HG02870 (cell line): ENCODE data around the gene HSPA1B.
"Not testable (repeated sequence)": the region's sequence is repeated elsewhere in the genome, so short reads cannot be mapped to it uniquely, and the experiment has no call there.

ENCODE experiments used
- ATAC-seq: cut with Tn5 transposase; IDR thresholded peaks from one replicate; pipeline ENCODE4 v1.9.1; 2021; ENCODE audit warnings: mild to moderate bottlenecking, moderate library complexity; ENCODE audit not compliant: unreplicated experiment

The HSPA1B gene

DNA sequence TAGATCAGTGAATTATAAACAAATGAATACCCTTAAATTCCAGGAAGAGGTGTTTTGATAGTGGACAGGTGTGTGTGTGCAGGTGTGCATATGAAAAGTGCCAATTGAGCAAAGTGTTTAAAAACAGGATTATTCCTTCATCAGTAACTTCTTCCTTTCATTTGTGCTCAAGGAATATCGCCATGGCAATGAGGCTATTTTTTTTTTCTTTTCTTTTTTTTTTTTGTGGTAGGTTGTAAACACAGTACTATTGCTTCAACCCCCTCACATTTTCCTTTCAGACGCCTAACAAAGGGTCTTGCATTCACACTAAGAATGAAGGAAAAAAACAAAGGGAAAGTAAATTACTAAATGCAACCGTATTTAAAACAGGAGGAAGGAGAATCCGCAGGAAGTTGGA, 2.0 kb upstream of the HSPA1B start:
- no peak for ATAC-seq

DNA sequence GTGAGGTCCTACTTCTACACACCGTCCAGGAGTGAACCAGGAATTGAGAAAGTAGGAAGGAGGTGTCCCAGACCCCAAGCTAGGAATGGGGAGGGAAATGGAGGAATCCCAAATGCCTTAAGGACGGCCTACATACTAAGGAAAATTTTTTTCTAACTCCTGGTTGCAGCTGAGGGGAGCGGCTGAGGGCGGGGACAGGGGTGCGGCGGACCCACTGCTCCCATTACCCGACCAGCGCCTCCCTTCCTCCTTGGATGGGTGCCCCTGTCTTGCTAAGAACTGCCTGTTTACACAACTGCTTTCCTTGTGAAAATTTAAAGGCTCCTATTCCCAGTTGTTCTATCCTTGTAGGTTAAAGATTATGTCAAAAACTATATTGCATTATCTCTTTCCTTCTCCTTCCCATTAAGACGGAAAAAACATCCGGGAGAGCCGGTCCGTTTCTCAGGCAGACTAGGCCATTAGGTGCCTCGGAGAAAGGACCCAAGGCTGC, 699 bp upstream of the HSPA1B start:
- no peak for ATAC-seq

DNA sequence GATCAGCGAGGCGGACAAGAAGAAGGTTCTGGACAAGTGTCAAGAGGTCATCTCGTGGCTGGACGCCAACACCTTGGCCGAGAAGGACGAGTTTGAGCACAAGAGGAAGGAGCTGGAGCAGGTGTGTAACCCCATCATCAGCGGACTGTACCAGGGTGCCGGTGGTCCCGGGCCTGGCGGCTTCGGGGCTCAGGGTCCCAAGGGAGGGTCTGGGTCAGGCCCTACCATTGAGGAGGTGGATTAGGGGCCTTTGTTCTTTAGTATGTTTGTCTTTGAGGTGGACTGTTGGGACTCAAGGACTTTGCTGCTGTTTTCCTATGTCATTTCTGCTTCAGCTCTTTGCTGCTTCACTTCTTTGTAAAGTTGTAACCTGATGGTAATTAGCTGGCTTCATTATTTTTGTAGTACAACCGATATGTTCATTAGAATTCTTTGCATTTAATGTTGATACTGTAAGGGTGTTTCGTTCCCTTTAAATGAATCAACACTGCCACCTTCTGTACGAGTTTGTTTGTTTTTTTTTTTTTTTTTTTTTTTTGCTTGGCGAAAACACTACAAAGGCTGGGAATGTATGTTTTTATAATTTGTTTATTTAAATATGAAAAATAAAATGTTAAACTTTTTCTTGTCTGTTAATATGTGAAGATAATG, 2.2 kb downstream of the HSPA1B start:
- ATAC-seq, result no peak

GRCh38 chr6:31830886-31831335, 3.4 kb downstream of the HSPA1B start:
- no peak for ATAC-seq

GRCh38 chr6:31831350-31832215, 4.0 kb downstream of the HSPA1B start:
- no peak for ATAC-seq

GRCh38 chr6:31834367-31835250, 7.1 kb downstream of the HSPA1B start:
- no peak for ATAC-seq

DNA sequence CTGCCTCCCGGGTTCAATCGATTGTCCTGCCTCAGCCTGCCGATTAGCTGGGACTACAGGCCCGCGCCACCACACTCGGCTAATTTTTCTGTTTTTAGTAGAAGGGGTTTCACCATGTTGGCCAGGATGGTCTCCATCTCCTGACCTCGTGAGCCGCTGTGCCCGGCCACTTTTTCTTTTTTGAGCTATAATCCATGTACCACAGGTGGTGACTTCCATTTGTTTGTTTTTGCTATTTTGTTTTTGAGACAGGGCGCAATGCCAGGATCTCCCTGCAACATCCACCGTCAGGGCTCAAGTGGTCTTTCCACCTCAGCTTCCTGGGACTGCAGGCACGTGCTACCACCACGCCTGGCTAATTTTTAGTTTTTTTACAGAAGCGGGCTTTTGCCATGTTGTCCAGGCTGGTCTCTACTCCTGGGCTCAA, 8.5 kb downstream of the HSPA1B start:
- ATAC-seq, result no peak

GRCh38 chr6:31836474-31837368, 9.2 kb downstream of the HSPA1B start:
- no peak for ATAC-seq

DNA sequence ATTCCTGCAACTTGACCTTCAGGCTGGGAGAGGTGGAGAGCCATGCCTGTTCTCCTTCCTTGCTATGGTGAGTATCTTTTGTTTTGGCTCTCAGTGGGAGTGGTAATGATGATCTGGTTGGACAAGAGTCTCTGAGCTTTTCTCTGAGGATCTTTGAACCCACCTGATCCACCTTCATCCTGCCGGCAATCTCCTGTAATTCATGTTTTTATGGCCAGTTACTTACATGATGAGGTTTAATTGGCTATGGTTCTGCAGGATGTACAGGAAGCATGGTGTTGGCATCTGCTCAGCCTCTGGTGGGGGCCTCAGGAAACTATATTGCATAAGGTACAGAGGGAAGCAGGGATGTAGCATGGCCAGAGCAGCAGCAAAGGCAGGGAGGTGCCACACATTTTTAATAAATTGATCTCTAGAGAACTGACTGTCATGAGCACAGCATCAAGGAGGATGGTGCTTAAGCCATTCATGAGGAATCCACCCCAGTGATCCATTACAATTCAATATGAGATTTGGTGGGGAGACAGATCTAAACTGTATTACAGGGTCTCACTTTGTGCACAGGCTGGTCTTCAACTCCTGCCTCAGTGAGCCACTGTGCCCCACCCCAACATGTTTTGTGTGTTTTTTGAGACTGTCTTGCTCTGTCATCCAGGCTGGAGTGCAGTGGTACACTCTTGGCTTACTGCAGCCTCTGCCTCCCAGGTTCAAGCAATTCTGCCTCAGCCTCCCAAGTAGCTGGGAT, 10.0 kb downstream of the HSPA1B start:
- ATAC-seq, result no peak

DNA sequence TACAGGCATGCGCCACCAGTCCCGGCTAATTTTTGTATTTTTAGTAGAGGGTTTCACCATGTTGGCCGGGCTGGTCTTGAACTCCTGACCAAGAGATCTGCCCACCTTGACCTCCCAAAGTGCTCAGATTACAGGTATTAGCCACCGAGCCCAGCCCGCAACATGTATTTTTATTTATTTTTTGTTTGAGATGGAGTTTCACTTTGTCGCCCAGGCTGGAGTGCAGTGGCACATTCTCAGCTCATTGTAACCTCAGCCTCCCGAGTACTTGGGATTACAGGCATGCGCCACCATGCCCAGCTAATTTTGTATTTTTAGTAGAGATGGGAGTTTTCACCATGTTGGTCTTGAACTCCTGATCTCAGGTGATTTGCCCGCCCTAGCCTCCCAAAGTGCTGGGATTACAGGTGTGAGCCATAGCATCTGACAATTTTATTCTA, 10.6 kb downstream of the HSPA1B start:
- not testable (repeated sequence) for ATAC-seq

- no peak for ATAC-seq
Measured at GRCh38 chr6:31838968-31839367, 11.4 kb downstream of the HSPA1B start.

DNA sequence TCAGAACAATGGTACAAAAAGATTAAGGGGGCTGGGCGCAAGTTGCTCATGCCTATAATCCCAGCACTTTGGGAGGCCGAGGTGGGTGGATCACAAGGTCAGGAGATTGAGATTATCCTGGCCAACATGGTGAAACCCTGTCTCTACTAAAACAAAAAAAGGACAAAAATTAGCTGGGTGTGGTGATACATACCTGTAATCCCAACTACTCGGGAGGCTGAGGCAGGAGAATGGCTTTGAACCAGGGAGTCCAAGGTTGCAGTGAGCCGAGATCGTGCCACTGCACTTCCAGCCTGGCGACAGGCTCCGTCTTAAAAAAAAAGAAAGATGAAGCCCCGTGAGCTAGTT, 12.2 kb downstream of the HSPA1B start:
- not testable (repeated sequence) for ATAC-seq

- ATAC-seq, result no peak
Measured at GRCh38 chr6:31842053-31842452, 14.5 kb downstream of the HSPA1B start.

DNA sequence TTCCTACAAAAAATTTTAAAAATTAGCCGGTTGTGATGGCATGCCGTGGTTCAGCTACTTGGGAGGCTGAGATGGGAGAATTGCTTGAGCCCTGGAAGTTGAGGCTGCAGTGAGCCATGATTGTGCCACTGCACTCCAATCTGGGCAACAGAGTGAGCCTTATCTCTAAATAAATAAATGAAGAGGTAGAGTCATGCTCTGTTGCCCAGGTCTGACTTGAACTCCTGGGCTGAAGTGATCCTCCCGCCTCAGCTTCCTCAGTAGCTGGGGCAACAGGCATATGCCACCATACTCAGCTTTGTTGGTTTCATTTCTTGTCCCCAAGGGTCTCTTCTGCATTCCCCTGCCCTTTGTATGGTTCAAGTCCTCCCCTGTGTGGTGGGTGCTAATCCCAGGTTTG, 17.0 kb downstream of the HSPA1B start:
- ATAC-seq, result no peak

GRCh38 chr6:31847276-31847978, 19.9 kb downstream of the HSPA1B start:
- no peak for ATAC-seq

DNA sequence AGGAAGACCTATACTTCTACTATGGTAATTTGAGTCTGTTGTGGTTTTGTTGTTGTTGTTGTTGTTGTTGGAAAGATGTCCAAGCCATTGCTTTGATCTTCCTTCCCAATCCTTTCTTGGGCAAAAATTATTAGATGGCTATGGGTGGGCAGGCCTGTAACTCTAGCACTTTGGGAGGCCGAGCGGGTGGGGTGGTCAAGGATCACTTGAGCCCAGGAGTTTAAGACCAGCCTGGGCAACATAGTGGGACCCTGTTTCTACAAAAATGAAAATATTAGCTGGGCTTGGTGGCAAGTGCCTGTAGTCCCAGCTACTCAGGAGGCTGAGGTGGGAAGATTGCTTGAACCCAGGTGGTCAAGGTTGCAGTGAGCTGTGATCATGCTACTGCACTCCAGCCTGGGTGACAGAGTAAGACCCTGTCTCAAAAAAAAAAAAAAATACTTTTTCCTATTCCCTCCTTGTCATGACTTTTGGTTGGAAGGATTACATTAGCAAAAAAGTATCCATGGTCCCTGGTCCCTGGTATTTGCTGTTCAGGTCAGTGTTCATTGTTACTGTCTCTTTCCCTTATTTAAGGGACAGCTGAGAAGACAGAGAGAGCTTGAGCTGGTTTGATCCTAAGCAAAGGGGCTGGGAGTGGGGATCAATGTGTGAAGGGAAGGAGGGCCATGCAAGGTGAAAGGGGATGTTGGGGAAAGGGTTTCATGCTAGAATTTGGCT, 23.4 kb downstream of the HSPA1B start:
- no peak for ATAC-seq

GRCh38 chr6:31851485-31851832, 23.9 kb downstream of the HSPA1B start:
- no peak for ATAC-seq
